Gastrocnemius medialis (tissue), 4 donors: ENCODE data around the gene GPR3.

Source experiments
- CTCF ChIP-seq, 5 experiments: fragments of 450-650 bp in 3 of 5; fragments of 200-600 bp in 2 of 5; sonication (generic) in 2 of 5; IDR thresholded peaks in 4 of 5; conservative IDR thresholded peaks in 1 of 5; 1 replicate in 4 of 5; 2 replicates in 1 of 5; pipeline ENCODE4 v1.5.1; 2016 to 2019; ENCODE audit warnings: antibody characterized with exemption in 5 of 5, mild to moderate bottlenecking in 3 of 5, moderate library complexity in 3 of 5
- POLR2A ChIP-seq, 2 donors: fragments of 450-650 bp; IDR thresholded peaks; one replicate each; pipeline ENCODE4 v1.6.1; 2017; ENCODE audit warnings: antibody characterized with exemption in 2 of 2, mild to moderate bottlenecking in 2 of 2, moderate library complexity in 2 of 2

GRCh38 chr1:27403065-27403726 is 10.8 kb downstream of the GPR3 start:
- TF ChIP-seq CTCF (IDR thresholded peaks at IDR 0.05 in 4 of 5, conservative IDR thresholded peaks at IDR 0.05 in 1 of 5) (no peak), POLR2A (IDR thresholded peaks at IDR 0.05) (no peak)
